ENCODE data around the gene COL4A5. TPM values are rescaled to one million over a fixed set of nuclear protein-coding genes. Genes with fewer than 3 reads are reported as not detected.
A peak's percentile ranks its signal among the peaks of the same experiment; 100 is the strongest.

The COL4A5 gene
- total and polyA plus RNA-seq, 10 donors: 2.1 to 19.6 (median 8.4) TPM

- DNase-seq: no peak
- Histone ChIP-seq H3K27me3 (replicated peaks in 1 of 7) (peaks cover 2 to 88% (median 52%) of the 10 kb centered on the region in 7 donors), H3K36me3 (no peaks in the 10 kb centered on the region), H3K4me3 (peak overlapping the region in 6 of 8 donors; percentile 2 to 58 (median 18)), H3K27ac (no peak overlapping the region), H3K9me3 (peaks cover 0 to 5% (median 0%) of the 10 kb centered on the region in 8 donors), H3K4me1 (peaks cover 0 to 9% (median 0%) of the 10 kb centered on the region in 6 donors)
- TF ChIP-seq CTCF (IDR thresholded peaks at IDR 0.05 in 8 of 11, conservative IDR thresholded peaks at IDR 0.05 in 3 of 11) (no peak), POLR2A (IDR thresholded peaks at IDR 0.05) (no peak), POLR2AphosphoS5 (IDR thresholded peaks at IDR 0.05) (no peak)
- intact Hi-C loops (cut with DNase I; ENCODE audit: low total_unique reads): no loop called here
- WGBS, 5 donors: 1 to 49% (median 4%) methylated on average over 25 to 82 of the region's 82 CpGs
Observed at GRCh38 chrX:108735679-108736508, 296.3 kb downstream of the COL4A5 start.

GRCh38 chrX:108736509-108737479 lies 297.2 kb downstream of the COL4A5 start, which contains the start of gene IRS4:
Gene IRS4, minus strand, starts transcription at chrX:108736563.
- Histone ChIP-seq H3K27me3 (replicated peaks in 1 of 7) (peaks cover 2 to 86% (median 52%) of the 10 kb centered on the region in 7 donors), H3K4me1 (peaks cover 0 to 9% (median 0%) of the 10 kb centered on the region in 6 donors), H3K9me3 (peaks cover 0 to 5% (median 0%) of the 10 kb centered on the region in 8 donors), H3K4me3 (peak within 1 kb of the TSS in 6 of 8 donors; percentile 2 to 58 (median 18)), H3K36me3 (no peaks in the 10 kb centered on the region), H3K27ac (no peak within 1 kb of the TSS)
- intact Hi-C loops (cut with DNase I; ENCODE audit: low total_unique reads): no loop called here
- TF ChIP-seq POLR2AphosphoS5 (IDR thresholded peaks at IDR 0.05): no peak
- TF ChIP-seq CTCF (IDR thresholded peaks at IDR 0.05 in 8 of 11, conservative IDR thresholded peaks at IDR 0.05 in 3 of 11): no peak
- no peak for TF ChIP-seq POLR2A (IDR thresholded peaks at IDR 0.05)
- WGBS, 5 donors: 3 to 40% (median 5%) methylated on average over 42 to 62 of the region's 62 CpGs
- no peak for DNase-seq

- Histone ChIP-seq H3K4me3 (no peak overlapping the region), H3K4me1 (peaks cover 0 to 9% (median 0%) of the 10 kb centered on the region in 6 donors), H3K27ac (no peak overlapping the region), H3K27me3 (replicated peaks in 1 of 7) (peaks cover 2 to 77% (median 47%) of the 10 kb centered on the region in 7 donors), H3K9me3 (peaks cover 0 to 5% (median 0%) of the 10 kb centered on the region in 8 donors), H3K36me3 (no peaks in the 10 kb centered on the region)
- 30 to 44% (median 36%) methylated on average over 5 of the region's 5 CpGs for WGBS, 5 donors
- intact Hi-C loops (cut with DNase I; ENCODE audit: low total_unique reads): no loop called here
- DNase-seq: no peak
- no peak for TF ChIP-seq POLR2AphosphoS5 (IDR thresholded peaks at IDR 0.05)
- no peak for TF ChIP-seq CTCF (IDR thresholded peaks at IDR 0.05 in 8 of 11, conservative IDR thresholded peaks at IDR 0.05 in 3 of 11)
- no peak for TF ChIP-seq POLR2A (IDR thresholded peaks at IDR 0.05)
Observed at GRCh38 chrX:108737754-108738153, 298.1 kb downstream of the COL4A5 start.
